Mesothelial cell of epicardium (in vitro differentiated cells): ENCODE data around the gene UPF1. TPM values are rescaled to one million over a fixed set of nuclear protein-coding genes. Genes with fewer than 3 reads are reported as not detected.
"Not testable (repeated sequence)": the region's sequence is repeated elsewhere in the genome, so short reads cannot be mapped to it uniquely, and the experiment has no call there.

ENCODE experiments used
- DNase-seq, 2 experiments: peaks; one replicate each; pipeline ENCODE4 v3.0.0; 2021; ENCODE audit warnings: low spot score in 2 of 2; ENCODE audit not compliant: unreplicated experiment in 2 of 2
- H3K27ac Mint-ChIP-seq: 2 replicates; pipeline ENCODE4 v1.8.0; 2021; ENCODE audit warnings: mixed read lengths
- H3K27me3 Mint-ChIP-seq: 2 replicates; pipeline ENCODE4 v1.8.0; 2021; ENCODE audit warnings: low read depth, mixed read lengths
- H3K36me3 Mint-ChIP-seq: 2 replicates; pipeline ENCODE4 v1.8.0; 2021; ENCODE audit warnings: mixed read lengths
- H3K4me1 Mint-ChIP-seq: 2 replicates; pipeline ENCODE4 v1.8.0; 2021; ENCODE audit warnings: mixed read lengths
- H3K4me3 Mint-ChIP-seq: 2 replicates; pipeline ENCODE4 v1.8.0; 2021; ENCODE audit warnings: mild to moderate bottlenecking, moderate library complexity, mixed read lengths
- H3K9me3 Mint-ChIP-seq: 2 replicates; pipeline ENCODE4 v1.8.0; 2021; ENCODE audit warnings: mixed read lengths
- CTCF ChIP-seq: fragments of 200-600 bp; sonication (generic); IDR thresholded peaks from one replicate; pipeline ENCODE4 v1.5.0; 2021; ENCODE audit warnings: antibody characterized with exemption; ENCODE audit not compliant: unreplicated experiment
- total RNA-seq: library from RNA; stranded (reverse); gene quantifications from 3 replicates; pipeline ENCODE4 v1.2.1, GENCODE V29; 2021

Gene UPF1
- total RNA-seq, 1 donor from 2014 or later: 73.3 TPM

- H3K4me3 Mint-ChIP-seq: no peak overlapping the region
- no peak overlapping the region for H3K27ac Mint-ChIP-seq
- no peaks in the 10 kb centered on the region for H3K9me3 Mint-ChIP-seq
- H3K4me1 Mint-ChIP-seq: peaks cover 2% of the 10 kb centered on the region
- TF ChIP-seq CTCF: no peak
- no peak for DNase-seq
- peaks cover 5% of the 10 kb centered on the region for H3K27me3 Mint-ChIP-seq
- peaks cover 11% of the 10 kb centered on the region for H3K36me3 Mint-ChIP-seq
These were observed 69.1 kb downstream of the UPF1 start for GRCh38 chr19:18900700-18901481.

GRCh38 chr19:18901491-18901890 lies 69.7 kb downstream of the UPF1 start:
- TF ChIP-seq CTCF: no peak
- no peak for DNase-seq
- no peaks in the 10 kb centered on the region for H3K9me3 Mint-ChIP-seq
- peaks cover 11% of the 10 kb centered on the region for H3K36me3 Mint-ChIP-seq
- H3K4me1 Mint-ChIP-seq: peaks cover under 1% of the 10 kb centered on the region
- H3K27ac Mint-ChIP-seq: no peak overlapping the region
- H3K27me3 Mint-ChIP-seq: peaks cover 4% of the 10 kb centered on the region
- no peak overlapping the region for H3K4me3 Mint-ChIP-seq

- not testable (repeated sequence) for H3K27me3 Mint-ChIP-seq, H3K9me3 Mint-ChIP-seq, H3K27ac Mint-ChIP-seq, H3K4me1 Mint-ChIP-seq, H3K4me3 Mint-ChIP-seq, DNase-seq
- peaks cover 11% of the 10 kb centered on the region for H3K36me3 Mint-ChIP-seq
These were observed 70.8 kb downstream of the UPF1 start for GRCh38 chr19:18902519-18902918.

GRCh38 chr19:18903156-18904037 lies 71.6 kb downstream of the UPF1 start:
- H3K4me3 Mint-ChIP-seq: no peak overlapping the region
- no peak for TF ChIP-seq CTCF
- H3K9me3 Mint-ChIP-seq: no peaks in the 10 kb centered on the region
- H3K27me3 Mint-ChIP-seq: no peaks in the 10 kb centered on the region
- H3K27ac Mint-ChIP-seq: no peak overlapping the region
- no peaks in the 10 kb centered on the region for H3K4me1 Mint-ChIP-seq
- DNase-seq: no peak
- peaks cover 11% of the 10 kb centered on the region for H3K36me3 Mint-ChIP-seq

GRCh38 chr19:18904334-18905057 lies 72.7 kb downstream of the UPF1 start:
- Mint-ChIP-seq H3K27me3 (no peaks in the 10 kb centered on the region), H3K4me1 (no peaks in the 10 kb centered on the region), H3K27ac (no peak overlapping the region), H3K4me3 (no peak overlapping the region), H3K9me3 (no peaks in the 10 kb centered on the region), H3K36me3 (peaks cover 11% of the 10 kb centered on the region)
- TF ChIP-seq CTCF: no peak
- no peak for DNase-seq
